ENCODE results near the gene MYRFL. TPM values are rescaled to one million over a fixed set of nuclear protein-coding genes. Genes with fewer than 3 reads are reported as not detected.

Gene MYRFL
- total RNA-seq, 1 donor from 2014 or later = not detected

DNA sequence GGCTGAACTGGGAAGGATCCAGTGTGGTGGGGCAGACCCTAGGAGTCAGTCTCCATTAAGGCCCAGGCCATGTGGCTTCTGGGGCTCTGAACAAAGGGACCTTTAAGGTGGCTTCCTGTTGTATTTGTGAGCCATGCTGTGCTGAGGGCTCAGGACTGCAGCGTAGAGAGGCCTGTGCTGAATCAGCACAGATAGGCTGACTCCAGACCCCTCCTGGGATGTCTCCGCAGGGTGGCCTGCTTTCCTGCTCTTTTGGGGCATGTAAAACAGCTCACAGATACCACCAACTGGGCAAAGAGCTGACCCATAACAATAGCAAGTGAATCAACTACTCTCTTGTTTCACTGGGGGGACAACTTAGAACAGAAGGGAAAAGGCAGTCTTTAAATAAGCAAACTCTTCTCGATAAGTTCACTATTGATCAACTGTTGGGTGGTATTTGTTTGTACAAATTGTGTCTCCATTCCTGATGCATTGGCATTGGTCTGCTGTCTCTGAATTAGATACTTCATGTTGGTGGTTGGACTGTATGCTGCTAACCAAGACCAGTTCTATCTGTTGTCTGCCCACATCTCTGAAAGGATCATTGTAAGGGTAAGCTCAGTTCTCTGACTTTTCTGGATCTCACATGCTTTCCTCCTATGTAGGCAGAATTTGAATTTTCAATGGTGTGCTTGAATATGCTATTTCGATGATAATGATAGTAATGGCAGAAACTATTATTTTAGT, 71.8 kb downstream of the MYRFL start:
- no peak for DNase-seq (ENCODE audit: low read depth in 2 of 2)

GRCh38 chr12:69897744-69898143, 72.7 kb downstream of the MYRFL start:
- DNase-seq (ENCODE audit: low read depth in 2 of 2) = peak in 1 of 2 donors; percentile 27

- DNase-seq (ENCODE audit: low read depth in 2 of 2) = no peak
Measured at GRCh38 chr12:69898236-69898635, 73.2 kb downstream of the MYRFL start.

DNA sequence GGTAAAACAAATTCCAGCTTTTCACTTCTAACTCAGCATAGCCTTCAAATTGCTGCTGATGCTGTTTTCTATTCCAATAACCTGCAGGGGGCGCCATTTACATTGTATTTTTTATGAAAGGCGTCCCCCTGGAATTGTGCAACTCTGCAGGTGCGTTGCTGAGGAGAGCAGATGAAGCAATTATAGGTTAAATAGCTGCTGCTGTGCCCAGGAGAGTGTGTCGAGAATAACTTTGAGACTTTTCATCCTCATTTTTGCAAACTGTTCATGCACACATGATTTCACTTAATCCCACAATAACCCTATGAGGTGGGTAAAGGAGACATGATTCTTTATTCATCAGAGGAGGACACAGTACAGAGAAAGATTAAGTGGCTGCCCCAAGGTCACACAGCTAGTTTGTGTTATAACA, 75.7 kb downstream of the MYRFL start:
- DNase-seq (ENCODE audit: low read depth in 2 of 2) = peak; percentile 48 to 72

DNA sequence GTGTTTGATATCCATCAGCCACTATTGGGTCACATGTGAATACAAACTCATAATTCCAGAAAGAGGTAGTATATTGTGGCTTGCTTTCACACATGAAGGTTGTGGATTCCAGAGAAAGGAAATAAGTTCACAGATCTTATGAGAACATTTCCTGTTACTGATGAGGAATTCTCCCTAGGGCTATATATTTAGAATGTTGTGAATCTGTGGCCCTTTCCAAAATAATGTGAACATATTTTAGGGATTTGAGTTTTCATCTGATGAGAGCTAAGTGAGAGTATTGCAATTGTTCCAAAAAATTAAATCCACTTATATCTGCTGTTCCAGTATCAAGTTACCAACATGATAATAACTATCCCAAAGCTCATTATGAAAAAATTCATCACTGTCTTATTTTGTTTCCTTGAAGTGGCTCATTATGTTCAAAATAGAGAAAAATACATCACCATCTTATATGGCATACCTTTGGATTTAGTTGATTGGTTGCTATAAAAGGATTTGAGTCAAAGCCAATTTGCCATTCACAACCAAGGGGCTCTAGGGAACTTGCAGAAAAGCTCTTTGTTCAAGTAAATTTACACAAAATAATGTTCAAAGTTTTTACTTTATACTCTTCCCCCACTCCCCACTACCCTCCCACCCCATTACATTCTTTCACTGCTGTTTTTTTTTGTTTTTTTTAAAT, 76.3 kb downstream of the MYRFL start:
- DNase-seq (ENCODE audit: low read depth in 2 of 2) = peak in 1 of 2 donors; percentile 33

DNA sequence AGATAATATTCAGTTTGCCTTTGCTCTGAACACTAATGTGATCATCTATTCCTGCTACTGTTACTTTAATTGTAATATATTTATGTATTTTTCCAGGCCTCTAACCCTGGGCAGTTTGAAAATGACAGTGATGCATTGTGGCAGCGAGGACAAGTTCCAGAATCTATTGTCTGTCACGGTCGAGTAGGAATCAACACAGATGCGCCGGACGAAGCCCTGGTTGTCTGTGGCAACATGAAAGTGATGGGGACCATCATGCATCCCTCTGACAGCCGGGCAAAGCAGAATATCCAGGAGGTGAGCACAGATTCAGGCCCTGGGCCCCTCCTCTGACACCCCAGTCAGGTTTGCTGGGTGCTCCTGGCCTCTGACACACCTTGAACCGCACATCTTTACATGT, 78.5 kb downstream of the MYRFL start:
- DNase-seq (ENCODE audit: low read depth in 2 of 2) = no peak

- DNase-seq (ENCODE audit: low read depth in 2 of 2) = no peak
Measured at GRCh38 chr12:69904777-69905176, 79.8 kb downstream of the MYRFL start.

GRCh38 chr12:69905801-69906200, 80.8 kb downstream of the MYRFL start:
- no peak for DNase-seq (ENCODE audit: low read depth in 2 of 2)

DNA sequence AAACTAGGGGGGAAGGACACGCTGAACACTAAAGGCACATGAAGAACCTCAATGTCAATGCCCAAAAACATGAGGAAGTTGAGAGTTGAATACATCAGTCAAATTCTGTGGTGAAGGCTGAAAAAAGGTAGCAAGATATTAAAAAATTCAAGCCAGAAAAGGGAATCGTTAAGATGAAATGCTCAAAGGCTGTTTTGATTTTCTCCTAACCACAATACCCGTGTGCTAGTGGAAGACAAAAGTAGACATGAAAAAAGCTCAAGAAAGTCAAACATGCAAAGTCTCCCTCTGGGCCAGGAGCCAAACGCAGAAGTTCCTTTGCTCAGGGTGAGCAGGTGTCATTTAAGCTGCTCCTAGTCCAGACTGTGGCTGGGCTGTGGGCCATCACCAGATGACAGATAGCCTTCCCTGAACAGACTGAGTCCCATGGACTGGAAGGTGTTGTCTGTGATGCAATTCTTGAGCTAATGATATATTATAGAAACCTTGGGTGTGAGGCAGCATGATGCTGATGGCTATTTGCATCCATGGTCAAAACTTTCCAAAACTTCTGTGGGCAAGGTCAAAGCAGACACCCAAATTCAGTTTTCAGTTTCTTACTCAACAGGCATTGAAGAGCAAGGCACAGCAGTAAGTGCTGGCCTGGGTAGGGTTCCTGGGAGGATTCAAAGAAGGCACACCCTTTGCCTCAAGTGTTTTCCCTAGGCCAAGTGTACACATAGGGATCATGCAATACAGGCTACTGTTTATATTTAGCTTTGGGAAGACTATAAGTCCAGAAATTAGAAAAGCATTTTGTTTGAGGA, 81.6 kb downstream of the MYRFL start:
- DNase-seq (ENCODE audit: low read depth in 2 of 2) = no peak

DNA sequence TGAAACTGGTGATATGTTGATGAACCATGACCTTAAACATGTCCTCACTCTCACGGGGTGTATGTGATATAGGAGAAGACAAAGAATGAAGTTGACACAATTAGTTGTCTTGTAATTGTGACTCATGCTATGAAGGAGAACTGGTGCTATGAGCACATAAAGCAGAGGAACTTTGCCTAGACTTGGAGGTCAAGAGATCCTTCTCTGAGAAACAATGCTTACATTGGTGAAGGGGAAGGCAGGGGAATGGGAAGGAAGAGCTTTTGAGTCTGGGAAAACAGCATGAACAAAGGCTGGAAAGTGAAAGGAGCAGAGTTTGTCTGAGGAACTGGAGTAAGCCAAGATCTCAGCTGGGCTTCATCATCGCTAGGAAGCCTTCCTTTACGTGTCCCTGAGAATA, 83.2 kb downstream of the MYRFL start:
- peak in 1 of 2 donors; percentile 93 for DNase-seq (ENCODE audit: low read depth in 2 of 2)

DNA sequence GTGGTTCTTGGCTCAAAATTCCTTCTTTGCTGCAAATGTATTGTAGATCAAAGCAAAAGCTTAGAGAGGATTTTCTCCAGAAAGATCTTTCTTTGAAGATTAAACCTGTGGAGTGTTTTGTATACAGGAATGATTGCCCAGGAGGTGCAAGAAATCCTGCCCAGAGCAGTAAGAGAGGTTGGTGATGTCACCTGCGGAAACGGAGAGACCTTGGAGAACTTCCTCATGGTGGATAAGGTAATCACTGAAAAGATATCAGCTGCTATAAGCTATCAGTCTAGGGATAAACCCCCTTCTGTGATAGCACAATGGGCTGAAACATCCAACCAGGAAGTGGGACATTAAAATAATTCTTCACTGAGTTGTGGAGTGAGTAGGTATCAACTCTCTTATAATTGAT, 85.7 kb downstream of the MYRFL start:
- no peak for DNase-seq (ENCODE audit: low read depth in 2 of 2)

GRCh38 chr12:69913526-69913925, 88.5 kb downstream of the MYRFL start:
- no peak for DNase-seq (ENCODE audit: low read depth in 2 of 2)

- DNase-seq (ENCODE audit: low read depth in 2 of 2) = no peak
Measured at GRCh38 chr12:69915964-69916363, 90.9 kb downstream of the MYRFL start.

- no peak for DNase-seq (ENCODE audit: low read depth in 2 of 2)
Measured at GRCh38 chr12:69916544-69917235, 91.7 kb downstream of the MYRFL start.

DNA sequence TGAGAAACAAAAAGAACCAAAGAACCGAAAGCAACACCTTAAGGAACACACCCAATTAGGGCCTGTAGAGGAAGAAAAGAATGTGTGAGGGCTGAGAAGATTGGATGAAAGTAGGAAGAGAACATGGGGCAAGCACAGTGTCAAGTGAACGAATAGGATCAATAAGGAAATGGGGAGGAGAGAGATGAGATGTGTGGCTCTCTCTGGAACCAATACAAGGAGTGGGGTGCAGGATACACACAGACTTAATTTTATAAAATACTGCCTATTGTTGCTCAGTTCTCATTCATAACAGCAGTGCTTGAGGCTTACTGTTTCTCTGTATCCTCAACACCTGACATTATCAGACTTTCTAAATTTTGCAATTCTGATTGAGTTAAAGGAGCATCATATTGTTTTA, 93.3 kb downstream of the MYRFL start:
- no peak for DNase-seq (ENCODE audit: low read depth in 2 of 2)

- DNase-seq (ENCODE audit: low read depth in 2 of 2) = no peak
Measured at GRCh38 chr12:69919495-69919894, 94.5 kb downstream of the MYRFL start.

DNA sequence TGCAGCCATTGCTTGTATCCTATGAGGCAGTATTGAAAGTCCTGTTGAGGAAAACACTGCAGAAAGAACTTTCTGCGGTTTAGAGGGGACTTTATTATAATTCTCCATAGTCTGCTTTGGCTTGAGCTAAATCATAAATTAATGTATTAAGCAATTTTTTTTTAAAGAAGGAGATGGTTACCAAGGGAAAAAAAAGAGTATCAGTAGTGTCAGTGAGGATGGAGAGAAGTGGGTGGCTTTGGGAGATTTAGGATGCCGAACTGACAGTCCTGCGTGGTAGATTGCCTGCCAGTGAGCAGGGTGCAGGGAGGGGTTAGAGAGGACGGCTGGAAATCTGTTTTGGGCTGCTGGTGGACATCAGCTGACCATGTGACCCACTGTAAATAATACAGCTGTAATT, 96.8 kb downstream of the MYRFL start:
- no peak for DNase-seq (ENCODE audit: low read depth in 2 of 2)

- no peak for DNase-seq (ENCODE audit: low read depth in 2 of 2)
Measured at GRCh38 chr12:69922999-69923398, 98.0 kb downstream of the MYRFL start.

GRCh38 chr12:69925291-69925690, 100.3 kb downstream of the MYRFL start:
- no peak for DNase-seq (ENCODE audit: low read depth in 2 of 2)

DNA sequence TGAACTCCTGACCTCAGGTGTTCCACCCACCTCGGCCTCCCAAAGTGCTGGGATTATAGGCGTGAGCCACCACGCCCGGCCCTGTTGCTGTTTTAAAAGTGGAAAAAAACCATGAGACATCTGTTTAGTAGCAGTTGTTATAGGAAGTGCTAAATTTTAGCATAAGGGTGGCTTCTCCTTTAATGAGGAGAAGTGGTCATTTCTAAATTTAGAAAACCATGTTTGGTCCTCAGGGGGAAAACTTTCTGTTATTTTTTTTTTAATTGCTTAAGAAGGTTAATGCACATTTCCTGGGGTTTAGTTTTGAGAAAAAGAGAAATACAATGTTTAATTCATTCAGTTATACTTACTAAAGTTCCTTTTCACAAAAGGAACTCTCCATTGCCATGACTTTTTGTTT, 102.1 kb downstream of the MYRFL start:
- DNase-seq (ENCODE audit: low read depth in 2 of 2) = no peak

DNA sequence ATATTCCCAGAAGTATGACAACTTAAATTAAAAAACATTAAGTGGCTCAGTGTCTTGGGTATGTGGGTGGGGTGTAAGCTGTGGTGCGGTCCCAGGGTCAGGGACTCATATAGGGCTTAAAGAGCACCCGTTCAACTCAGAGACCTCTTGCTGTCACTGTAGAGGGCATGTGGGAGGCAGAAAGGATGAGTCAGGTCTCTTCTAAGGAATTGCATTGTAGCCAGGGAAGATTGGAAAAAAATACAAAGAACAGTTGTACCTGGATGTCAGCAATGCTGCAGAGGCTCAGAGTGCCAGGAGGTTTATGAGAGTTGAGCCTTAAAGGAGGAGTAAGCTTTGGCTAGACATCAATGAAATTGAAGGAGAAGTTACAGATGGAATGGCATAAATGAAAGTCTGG, 104.1 kb downstream of the MYRFL start:
- no peak for DNase-seq (ENCODE audit: low read depth in 2 of 2)

- no peak for DNase-seq (ENCODE audit: low read depth in 2 of 2)
Measured at GRCh38 chr12:69929531-69929930, 104.5 kb downstream of the MYRFL start.

All from dermis microvascular lymphatic vessel endothelial cell (primary cell).